Keratinocyte (primary cell): Measurements from ENCODE around the gene KRT77. TPM values are rescaled to one million over a fixed set of nuclear protein-coding genes. Genes with fewer than 3 reads are reported as not detected.

Source experiments
- DNase-seq: peaks from one replicate; pipeline ENCODE4 v3.0.0-alpha.2; 2011; ENCODE audit warnings: low read depth, missing footprints, low spot score
- FAIRE-seq: peaks from 2 replicates; lab custom pipeline; 2011; peaks lifted over from hg19 to GRCh38; lab: Jason Lieb, UNC
- H2AFZ ChIP-seq: 2 replicates; pipeline ENCODE4 v1.6.0; 2012; ENCODE audit warnings: low read length, control low read depth, inconsistent platforms; ENCODE audit not compliant: control insufficient read depth
- H3K27ac ChIP-seq: 2 replicates; pipeline ENCODE4 v1.5.1; 2011; ENCODE audit warnings: low read length; ENCODE audit not compliant: control insufficient read depth, insufficient read depth
- H3K27me3 ChIP-seq: 3 replicates; pipeline ENCODE4 v1.6.0; 2011; ENCODE audit warnings: low read length; ENCODE audit not compliant: control insufficient read depth, insufficient read depth; ENCODE audit errors: extremely low read depth
- H3K36me3 ChIP-seq, 2 experiments: 2 replicates in 1 of 2; 3 replicates in 1 of 2; pipeline ENCODE4 v1.5.1; 2011; ENCODE audit warnings: low read length in 2 of 2, mild to moderate bottlenecking in 1 of 2; ENCODE audit not compliant: control insufficient read depth in 2 of 2, insufficient read depth in 2 of 2; ENCODE audit errors: extremely low read depth in 1 of 2
- H3K4me1 ChIP-seq: 3 replicates; pipeline ENCODE4 v1.5.1; 2011; ENCODE audit warnings: low read length; ENCODE audit not compliant: control insufficient read depth, insufficient read depth; ENCODE audit errors: extremely low read depth
- H3K4me2 ChIP-seq: 3 replicates; pipeline ENCODE4 v1.6.0; 2011; ENCODE audit warnings: low read depth, low read length; ENCODE audit not compliant: control insufficient read depth, insufficient read depth; ENCODE audit errors: extremely low read depth
- H3K4me3 ChIP-seq, 3 experiments: fragments of 200-600 bp in 1 of 3; sonication (generic) in 1 of 3; 2 replicates in 2 of 3; 3 replicates in 1 of 3; pipeline ENCODE4 v1.5.1; 2011 to 2016; ENCODE audit warnings: low read length in 3 of 3, mild to moderate bottlenecking in 3 of 3, control low read depth in 2 of 3, inconsistent platforms in 1 of 3, low read depth in 1 of 3, mixed read lengths in 1 of 3, mixed run types in 1 of 3, moderate library complexity in 1 of 3; ENCODE audit not compliant: control insufficient read depth in 2 of 3, insufficient read depth in 2 of 3; ENCODE audit errors: extremely low read depth in 1 of 3
- H3K79me2 ChIP-seq: 2 replicates; pipeline ENCODE4 v1.6.0; 2012; ENCODE audit warnings: low read length; ENCODE audit not compliant: control insufficient read depth, insufficient read depth
- H3K9ac ChIP-seq: 3 replicates; pipeline ENCODE4 v1.6.0; 2011; ENCODE audit warnings: low read length; ENCODE audit not compliant: control insufficient read depth, insufficient read depth; ENCODE audit errors: extremely low read depth
- H3K9me1 ChIP-seq: 3 replicates; pipeline ENCODE4 v1.6.0; 2011; ENCODE audit warnings: low read length; ENCODE audit not compliant: control insufficient read depth, insufficient read depth; ENCODE audit errors: extremely low read depth
- H3K9me3 ChIP-seq: 2 replicates; pipeline ENCODE4 v1.5.1; 2012; ENCODE audit warnings: low read depth, low read length; ENCODE audit not compliant: control insufficient read depth
- H4K20me1 ChIP-seq: 3 replicates; pipeline ENCODE4 v1.6.0; 2011; ENCODE audit warnings: low read length; ENCODE audit not compliant: control insufficient read depth, insufficient read depth; ENCODE audit errors: extremely low read depth
- CTCF ChIP-seq, 3 experiments: IDR thresholded peaks in 1 of 3; conservative IDR thresholded peaks in 1 of 3; optimal IDR thresholded peaks in 1 of 3; 2 replicates in 2 of 3; 3 replicates in 1 of 3; pipeline versions ENCODE3 to v1.5.1; 2011; ENCODE audit warnings: low read length in 3 of 3, mild to moderate bottlenecking in 3 of 3, moderate library complexity in 2 of 3, control low read depth in 1 of 3, inconsistent platforms in 1 of 3; ENCODE audit not compliant: insufficient read depth in 2 of 3; ENCODE audit errors: extremely low read depth in 1 of 3
- EZH2 ChIP-seq: IDR thresholded peaks from one replicate; pipeline ENCODE4 v1.6.1; 2012; ENCODE audit warnings: inconsistent platforms, mild to moderate bottlenecking, low read length, moderate library complexity
- dilution Hi-C: fragments of 300-500 bp; cut with MboI; formaldehyde crosslinking; loops from one replicate; pipeline ENCODE4 v1.7.0; 2020; ENCODE audit warnings: low sequenced_read_pairs; ENCODE audit not compliant: extremely low pct_ligation_motif_present
- polyA plus RNA-seq, 5 experiments: library from polyadenylated mRNA; depleted of rRNA in 3 of 5; stranded (reverse) in 3 of 5; stranded (forward) in 1 of 5; unstranded in 1 of 5; fragments of >200 nt; gene quantifications; 1 replicate in 1 of 5; 2 replicates in 3 of 5; 3 replicates in 1 of 5; pipeline versions ENCODE4 v1.2.1 to v1.2.3, GENCODE V29; 2011 to 2012; ENCODE audit warnings: missing spikeins in 2 of 5, low read depth in 1 of 5, low replicate concordance in 1 of 5

Gene KRT77
- polyA plus RNA-seq, 1 donor (not counting 4 experiments of a cell fraction or from before 2014, with no cell fraction given) = 1.3 TPM

- dilution Hi-C loops = no loop called here
- Histone ChIP-seq H3K79me2 (no peaks in the 10 kb centered on the region), H3K4me2 (no peak overlapping the region), H3K9me3 (no peaks in the 10 kb centered on the region), H4K20me1 (no peaks in the 10 kb centered on the region), H2AFZ (no peak overlapping the region), H3K9me1 (peaks cover 3% of the 10 kb centered on the region), H3K4me3 (no peak overlapping the region), H3K27me3 (peaks cover 5% of the 10 kb centered on the region), H3K36me3 (no peaks in the 10 kb centered on the region), H3K4me1 (no peaks in the 10 kb centered on the region), H3K9ac (no peak overlapping the region), H3K27ac (no peak overlapping the region)
- FAIRE-seq = peak; percentile 74
- no peak for TF ChIP-seq CTCF (optimal IDR thresholded peaks at IDR 0.05 in 1 of 3, IDR thresholded peaks at IDR 0.05 in 1 of 3, conservative IDR thresholded peaks at IDR 0.05 in 1 of 3; ENCODE audit: extremely low read depth in 1 of 3, insufficient read depth in 2 of 3, low read length in 3 of 3)
- no peak for TF ChIP-seq EZH2
- DNase-seq = peak; percentile 4
Measured at GRCh38 chr12:52741375-52742195, 38.3 kb upstream of the KRT77 start.

GRCh38 chr12:52740584-52740983 lies 37.3 kb upstream of the KRT77 start:
- H3K4me2 ChIP-seq = no peak overlapping the region
- DNase-seq (no peak), FAIRE-seq (no peak)
- no peaks in the 10 kb centered on the region for H3K36me3 ChIP-seq
- no peaks in the 10 kb centered on the region for H3K4me1 ChIP-seq
- H2AFZ ChIP-seq = no peak overlapping the region
- no peak overlapping the region for H3K9ac ChIP-seq
- H3K9me3 ChIP-seq = no peaks in the 10 kb centered on the region
- no peak for TF ChIP-seq EZH2
- no peak for TF ChIP-seq CTCF (optimal IDR thresholded peaks at IDR 0.05 in 1 of 3, IDR thresholded peaks at IDR 0.05 in 1 of 3, conservative IDR thresholded peaks at IDR 0.05 in 1 of 3; ENCODE audit: extremely low read depth in 1 of 3, insufficient read depth in 2 of 3, low read length in 3 of 3)
- H4K20me1 ChIP-seq = no peaks in the 10 kb centered on the region
- peaks cover 3% of the 10 kb centered on the region for H3K9me1 ChIP-seq
- dilution Hi-C loops = no loop called here
- no peak overlapping the region for H3K27ac ChIP-seq
- H3K79me2 ChIP-seq = no peaks in the 10 kb centered on the region
- peaks cover 5% of the 10 kb centered on the region for H3K27me3 ChIP-seq
- no peak overlapping the region for H3K4me3 ChIP-seq
